HG02798 (cell line): Measurements from ENCODE around the gene KLHL3.

Experiments used
- ATAC-seq: cut with Tn5 transposase; IDR thresholded peaks from one replicate; pipeline ENCODE4 v1.9.1; 2021; ENCODE audit warnings: mild to moderate bottlenecking; ENCODE audit not compliant: unreplicated experiment, poor library complexity

Gene KLHL3

DNA sequence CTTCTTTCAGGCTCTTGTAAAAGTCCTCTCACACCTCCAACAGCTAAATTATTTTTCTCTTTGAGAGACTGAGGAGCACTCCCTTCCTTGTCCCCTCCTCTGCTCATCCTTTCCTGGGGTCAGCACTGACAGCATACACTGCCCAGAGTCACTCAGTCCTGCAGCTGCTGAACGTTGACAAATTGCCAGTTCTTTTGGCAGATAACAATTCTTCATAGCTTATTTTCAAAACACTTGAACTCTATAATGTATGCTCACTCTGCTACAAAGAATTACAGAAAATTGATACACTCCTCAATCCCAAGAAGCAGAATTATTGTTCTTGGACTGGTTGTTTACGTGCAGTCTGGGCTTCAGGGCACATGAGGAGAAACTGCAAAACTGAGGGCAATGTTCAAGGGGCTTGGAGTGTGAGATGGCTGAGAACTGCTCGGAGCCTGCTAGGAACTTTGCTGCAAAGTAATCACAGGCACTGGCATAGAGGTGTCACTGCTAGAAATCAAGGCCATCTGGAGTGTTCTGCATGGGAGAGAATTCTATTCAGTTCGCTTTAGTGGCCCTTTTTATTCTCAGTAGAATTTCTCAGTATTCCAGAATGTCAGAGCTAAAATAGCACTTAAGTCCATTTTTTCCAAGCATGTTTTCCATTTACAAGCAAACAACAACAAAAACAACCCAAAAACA is 140.4 kb downstream of the KLHL3 start:
- no peak for ATAC-seq

DNA sequence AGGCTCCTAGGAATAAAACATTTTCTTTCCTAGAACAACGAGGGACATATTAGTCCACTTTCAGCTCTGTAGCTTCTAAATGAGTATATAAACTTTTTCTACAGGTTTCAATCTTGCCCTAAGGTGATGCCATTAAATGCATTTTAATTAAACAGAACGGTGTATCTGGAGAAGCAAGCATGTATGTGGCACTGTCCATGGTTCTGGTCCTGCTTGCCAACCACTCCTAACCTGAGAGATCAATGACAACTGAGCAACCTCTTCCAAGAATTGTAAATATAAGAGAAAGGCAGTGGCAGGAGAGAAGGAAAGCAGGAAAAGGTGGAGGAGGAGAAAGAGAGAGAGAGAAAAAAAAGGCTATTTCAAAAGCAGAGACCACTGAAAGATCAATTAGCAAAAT is 141.2 kb downstream of the KLHL3 start:
- ATAC-seq: no peak

DNA sequence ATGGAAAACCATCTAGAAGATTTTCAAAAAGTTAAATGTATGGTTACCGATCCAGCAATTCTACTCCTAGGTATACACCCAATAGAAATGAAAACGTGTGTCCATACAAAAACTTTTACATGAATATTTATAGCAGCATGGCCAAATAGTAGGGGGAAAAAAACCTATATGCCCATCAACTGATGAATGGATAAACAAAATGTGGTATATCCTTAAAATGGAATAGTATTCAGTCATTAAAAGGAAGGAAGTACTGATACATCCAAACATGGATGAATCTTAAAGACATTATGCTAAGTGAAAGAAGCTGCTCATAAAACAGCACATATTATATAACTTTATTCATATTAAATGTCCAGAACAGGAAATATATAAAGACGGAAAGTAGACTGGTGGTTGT is 143.6 kb downstream of the KLHL3 start:
- ATAC-seq: no peak

DNA sequence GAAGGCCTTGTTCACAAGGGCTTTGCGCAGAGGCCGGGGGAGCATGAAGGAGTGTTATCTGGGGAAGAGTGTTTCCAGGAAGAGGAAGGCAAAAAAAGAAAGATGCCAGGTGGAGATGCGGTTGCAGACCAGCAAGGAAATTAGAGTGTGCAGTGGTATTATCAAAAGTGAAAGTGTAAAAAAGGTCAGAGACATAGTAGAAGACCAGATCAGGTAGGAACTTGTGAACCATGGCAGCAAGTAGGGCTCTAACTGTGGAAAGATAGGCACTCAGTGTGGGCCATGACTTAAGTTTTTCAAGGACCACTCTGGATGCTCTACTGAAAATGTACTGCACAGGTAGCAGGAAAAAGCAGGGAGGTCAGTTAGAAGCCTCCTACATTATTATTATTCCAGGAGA is 146.7 kb downstream of the KLHL3 start:
- ATAC-seq: no peak

DNA sequence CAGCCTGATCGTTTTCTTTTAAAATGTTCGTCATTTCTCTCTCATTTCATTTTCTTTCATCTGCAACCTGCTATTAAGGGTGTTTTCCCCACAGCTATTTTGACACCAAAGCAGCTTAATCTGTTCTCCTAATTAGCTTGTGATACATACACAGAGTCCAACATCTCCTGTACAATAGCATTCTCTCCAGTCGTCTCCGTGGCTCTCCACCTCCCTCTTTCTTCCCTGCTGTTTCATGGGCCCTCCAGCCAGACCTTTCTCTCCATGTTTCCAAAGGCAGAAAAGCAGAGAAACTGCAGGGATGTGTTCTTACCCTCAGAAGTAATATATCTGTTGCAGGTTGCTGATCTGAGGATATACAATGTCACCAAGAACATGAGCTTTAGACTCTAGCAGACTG is 148.0 kb downstream of the KLHL3 start:
- no peak for ATAC-seq

DNA sequence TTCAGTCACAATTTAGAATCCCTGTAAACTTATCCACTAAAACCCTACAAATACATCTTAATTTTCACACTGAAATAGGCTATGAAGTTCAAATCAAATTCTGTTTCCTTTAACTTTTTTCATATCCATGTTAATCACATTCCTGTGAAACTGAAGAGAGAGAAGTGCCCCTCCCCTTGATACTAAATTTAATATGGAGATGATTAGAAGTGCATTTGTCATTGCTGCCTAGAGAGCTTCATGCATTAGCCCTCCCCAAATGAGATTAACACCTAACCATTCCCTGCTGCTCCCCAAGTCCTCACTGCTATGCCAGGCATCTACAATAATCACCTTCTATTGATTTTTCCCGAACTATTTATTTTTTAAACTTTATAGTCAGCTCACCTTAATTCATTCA is 151.6 kb downstream of the KLHL3 start:
- no peak for ATAC-seq

DNA sequence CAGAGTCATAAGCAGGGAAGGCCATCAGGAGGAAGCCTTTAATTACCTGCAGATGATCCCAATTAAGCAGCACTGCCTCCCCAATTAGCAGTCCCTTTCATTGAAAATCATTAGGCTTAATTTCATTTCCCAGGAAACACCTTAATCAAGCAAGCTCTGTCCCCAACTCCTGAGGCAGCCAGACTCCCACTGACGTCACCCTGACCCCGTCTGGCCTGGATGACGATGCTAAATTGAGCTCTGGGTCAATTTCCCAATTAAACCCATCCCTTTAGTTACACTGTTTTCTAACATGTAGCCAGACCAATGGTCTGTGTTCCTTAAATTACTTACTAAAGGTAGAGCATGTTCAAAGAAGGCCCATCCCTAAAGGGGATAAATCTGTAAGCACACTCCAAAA is 152.8 kb downstream of the KLHL3 start:
- no peak for ATAC-seq

DNA sequence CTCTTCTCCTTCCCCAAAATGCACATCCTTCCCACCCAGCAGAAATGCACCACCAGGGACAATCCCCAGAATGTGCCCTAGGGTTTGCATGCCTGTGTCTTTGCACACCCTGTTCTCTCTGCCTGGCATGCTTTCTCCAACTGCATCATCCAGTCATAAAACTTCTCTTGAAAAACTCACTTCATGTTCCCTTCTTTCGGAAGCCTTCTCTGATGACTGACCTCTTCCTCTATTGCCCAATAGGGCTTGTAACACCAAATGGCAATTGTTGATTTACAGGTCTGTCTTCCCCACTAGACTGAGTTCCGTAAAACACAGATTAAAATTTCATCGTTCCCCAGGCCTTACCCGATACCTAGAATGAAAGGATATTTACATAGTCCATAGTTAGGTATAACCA is 153.7 kb downstream of the KLHL3 start:
- no peak for ATAC-seq

DNA sequence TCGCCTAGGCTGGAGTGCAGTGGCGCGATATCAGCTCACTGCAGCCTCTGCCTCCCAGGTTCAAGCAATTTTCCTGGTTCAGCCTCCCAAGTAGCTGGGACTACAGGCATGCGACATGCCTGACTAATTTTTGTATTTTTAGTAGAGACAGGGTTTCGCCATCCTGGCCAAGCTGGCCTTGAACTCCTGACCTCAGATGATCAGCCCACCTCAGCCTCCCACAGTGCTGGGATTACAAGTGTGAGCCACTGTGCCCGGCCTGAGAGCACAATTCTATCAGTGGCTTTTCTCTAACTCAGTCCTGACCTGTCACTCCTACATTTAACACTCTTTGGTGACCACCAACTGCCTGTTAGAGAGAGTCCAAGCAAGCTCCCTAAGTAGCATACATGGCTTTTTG is 154.1 kb downstream of the KLHL3 start:
- ATAC-seq: no peak

DNA sequence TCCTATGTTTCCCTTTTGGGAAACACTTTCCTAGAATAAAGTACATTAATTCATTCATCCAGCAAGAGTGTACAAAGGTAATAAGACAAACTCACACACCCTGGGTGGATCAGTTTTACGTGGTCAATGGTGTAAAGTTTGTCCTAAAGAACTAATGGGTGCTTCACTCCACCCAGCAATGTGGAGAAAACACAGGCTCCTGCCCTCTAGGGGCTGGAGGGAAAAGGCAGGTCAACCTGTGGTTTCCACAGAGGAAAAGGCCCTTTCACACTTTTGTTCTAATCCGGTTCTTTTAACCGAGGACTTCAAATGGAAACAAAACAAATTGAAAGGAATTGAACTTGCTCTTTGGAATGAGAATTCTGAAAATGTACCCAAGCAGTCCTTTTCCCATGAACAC is 155.9 kb downstream of the KLHL3 start:
- no peak for ATAC-seq

DNA sequence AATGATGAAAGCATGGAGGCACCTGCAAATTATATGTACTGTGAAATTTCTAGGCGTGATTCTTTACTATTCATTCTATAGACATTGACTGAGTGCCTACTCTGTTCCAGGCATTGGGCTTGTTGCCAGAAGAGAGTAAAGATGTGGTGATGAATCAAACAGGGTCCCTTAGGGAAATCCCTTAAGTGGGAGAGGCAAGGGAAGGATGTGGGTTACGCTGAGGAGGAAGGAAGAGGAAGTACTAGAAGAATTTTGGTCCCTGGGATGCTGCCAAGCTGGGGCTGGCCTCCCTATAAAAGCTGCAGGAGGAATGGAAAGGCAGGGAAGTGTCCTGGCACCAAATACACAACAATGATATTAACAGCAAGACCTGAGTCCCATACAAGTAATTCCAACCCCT is 160.0 kb downstream of the KLHL3 start:
- no peak for ATAC-seq

DNA sequence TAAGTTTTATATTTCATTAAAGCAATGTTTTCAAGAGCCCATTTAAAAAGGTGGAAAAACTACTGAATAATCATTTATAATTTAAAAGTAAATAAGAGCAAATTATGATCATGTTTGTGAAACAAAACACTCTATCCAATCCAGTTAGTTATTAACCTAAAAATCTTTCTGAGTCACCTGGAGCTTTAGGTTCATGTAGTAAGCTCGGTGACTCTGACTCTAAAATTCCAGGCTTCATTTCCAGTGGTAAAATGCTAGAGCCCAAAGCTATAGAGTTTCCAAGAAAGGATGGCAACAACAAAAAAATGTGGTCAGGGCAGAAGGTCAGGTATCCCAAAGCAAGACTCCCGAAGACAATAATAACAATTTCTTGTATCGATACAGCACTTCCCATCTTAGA is 160.7 kb downstream of the KLHL3 start:
- no peak for ATAC-seq

DNA sequence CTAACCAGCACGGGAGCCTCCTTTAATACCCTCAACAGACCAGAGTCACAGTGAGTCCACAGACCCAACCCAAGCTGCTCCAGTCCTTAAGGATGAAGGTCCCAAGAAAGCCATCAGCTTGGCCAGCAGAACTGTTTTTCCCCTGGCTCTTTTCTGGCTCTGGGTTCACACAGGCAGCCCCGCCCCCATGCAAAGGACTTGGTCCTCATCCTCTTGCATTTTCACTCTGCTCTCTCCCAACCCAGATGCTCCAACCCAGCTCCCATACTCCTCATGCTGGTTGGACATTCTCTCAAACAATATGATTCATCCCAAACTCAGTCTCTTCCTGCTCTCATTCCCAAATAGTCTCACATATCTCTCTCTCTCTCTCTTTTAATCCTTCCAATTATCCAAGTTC is 162.5 kb downstream of the KLHL3 start:
- ATAC-seq: no peak

DNA sequence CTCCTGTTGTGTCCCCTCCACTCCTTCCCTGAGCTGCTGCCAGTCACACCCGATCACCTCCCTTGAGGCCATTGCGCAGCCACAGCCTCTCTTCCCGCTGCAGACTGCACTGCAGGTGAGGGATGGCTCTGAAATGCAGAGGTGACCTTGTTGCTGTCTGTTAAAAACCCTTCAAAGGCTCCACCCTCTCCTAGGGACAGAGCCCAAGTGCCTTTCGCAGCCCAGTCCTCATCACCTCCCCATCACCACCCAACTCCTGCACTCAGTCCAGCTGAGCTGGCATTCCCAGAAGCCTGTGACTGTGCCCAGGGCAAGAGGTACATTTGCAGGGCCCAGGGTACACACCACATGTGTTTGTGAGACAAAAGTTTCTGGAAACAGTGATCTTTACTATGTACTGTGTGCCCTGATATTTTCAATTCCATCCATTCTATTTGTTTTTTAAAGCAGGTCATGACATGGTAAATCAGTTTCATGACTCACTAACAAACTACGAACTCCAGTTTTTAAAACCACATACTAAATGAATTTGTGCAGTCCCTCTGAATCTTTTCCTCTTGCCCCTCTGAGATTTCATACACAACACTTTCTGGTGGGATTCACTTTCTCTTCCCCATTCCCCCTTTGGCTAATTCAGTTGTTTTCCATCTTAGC is 163.7 kb downstream of the KLHL3 start:
- no peak for ATAC-seq

DNA sequence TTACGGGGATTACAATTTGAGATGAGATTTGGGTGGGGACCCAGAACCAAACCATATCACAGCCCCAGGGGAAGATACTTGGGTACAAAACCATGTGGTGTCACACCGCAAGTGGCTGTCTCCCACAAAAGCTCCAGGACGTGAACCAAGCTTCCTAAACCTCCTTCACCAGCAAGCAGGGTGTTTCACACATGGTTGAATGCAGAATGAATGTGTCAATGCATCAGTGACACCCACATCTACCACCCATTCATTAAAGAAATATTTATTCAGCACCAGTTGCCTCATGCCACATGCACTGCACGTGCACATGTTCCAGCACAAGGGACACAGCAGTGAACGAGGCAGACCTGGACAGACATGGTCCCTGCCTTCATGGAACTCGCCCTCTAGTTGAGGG is 165.8 kb downstream of the KLHL3 start:
- ATAC-seq: no peak
